ENCODE measurements around the gene MYO18B.
"Not testable (repeated sequence)": the region's sequence is repeated elsewhere in the genome, so short reads cannot be mapped to it uniquely, and the experiment has no call there.

The MYO18B gene

DNA sequence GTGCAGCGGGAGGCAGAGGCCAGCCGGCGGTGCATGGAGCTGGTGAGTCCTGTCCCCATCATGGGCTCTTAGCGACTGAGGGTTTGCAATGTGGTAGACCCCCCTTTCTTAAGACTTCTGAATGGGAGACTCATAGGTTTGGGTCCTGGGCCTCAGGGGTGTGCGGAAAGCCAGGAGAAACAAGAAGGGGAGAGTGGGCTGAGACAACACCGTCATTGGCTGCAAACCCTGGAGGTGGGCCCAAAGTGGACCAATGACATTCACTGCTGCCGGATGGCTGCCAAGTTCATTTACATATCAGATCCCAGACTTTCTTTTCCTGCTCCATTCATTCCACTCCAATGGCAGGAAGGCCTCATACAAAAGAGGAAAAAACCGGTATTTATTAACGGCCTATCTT, 213.3 kb downstream of the MYO18B start:
- DNase-seq = no peak

DNA sequence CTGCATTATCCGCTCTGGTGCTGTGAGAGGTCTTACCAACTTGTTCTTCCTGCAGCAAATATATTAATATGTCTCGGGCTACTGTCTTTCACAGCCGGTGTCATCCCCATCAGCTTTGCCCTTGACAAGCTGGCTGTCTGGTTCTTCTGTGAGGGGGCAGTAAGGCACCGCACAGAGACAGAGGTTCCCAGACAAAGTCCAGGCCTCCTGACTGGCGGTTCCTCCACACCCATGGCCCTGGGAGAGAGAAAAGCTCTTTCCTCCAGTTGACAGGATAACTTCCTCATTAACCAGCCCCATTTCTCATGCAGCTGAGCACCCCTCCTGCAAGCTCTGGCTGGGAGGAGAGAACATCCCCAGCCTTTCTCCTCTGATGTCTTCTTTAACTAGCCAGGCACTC, 214.8 kb downstream of the MYO18B start:
- no peak for DNase-seq

DNA sequence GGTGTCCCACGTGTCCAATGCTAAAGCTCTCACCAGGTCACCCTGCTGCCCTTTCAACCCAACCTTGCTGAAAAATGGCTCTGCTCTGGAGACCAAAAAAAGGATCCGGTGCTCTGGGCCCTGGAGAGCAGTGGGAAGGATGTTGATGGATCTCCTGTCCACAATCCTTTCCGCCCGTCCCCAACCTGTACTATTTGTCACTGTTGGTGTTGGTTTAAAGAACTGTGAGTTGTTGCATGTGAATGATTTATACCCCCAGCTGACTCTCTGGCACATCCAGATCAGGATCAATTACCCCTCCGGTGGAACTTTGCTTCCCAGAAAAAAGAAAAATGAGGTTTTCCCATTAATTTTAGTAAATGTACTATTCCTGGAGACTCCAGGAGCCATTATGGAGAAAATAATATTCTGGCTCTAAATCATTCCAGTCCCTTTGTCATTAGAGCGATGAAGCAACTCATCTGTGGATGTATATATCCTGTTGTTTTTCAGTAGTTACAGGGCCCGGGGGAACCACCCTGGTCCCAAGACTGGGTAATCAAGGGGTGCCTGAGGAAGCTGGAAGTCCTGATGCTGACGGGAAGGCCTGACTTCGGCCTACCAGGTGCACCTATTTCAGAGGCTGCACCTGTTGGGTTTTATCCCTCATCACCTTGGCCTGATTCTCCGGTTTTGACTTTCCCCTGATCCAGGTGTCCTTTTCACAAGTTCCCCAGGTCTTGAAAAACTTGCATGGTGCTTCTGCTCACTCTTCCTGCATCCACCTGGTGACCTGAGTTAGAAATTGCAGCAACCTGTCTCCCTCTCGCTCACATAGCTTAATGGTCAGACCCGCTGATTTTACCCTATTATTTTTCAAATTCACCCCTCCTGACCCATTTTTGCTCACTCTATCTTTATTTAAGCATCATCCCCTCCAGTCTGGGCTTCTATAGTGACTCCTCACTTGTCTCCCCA, 218.1 kb downstream of the MYO18B start:
- DNase-seq = no peak

DNA sequence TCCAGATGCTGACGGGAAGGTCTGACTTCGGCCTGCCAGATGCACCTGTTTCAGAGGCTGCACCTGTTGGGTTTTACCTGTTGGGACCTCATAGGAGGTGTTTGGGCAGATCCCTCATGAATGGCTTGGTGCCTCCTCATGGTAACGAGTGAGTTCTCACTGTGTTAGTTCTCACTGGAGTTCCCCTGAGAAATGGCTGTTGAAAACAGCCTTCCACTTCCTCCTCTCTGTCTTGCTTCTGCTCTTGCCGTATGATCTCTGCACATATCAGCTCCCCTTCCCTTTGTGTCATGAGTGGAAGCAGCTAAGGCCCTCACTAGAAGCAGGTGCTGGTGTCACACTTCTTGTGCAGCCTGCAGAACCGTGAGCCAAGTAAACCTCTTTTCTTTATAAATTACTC, 219.7 kb downstream of the MYO18B start:
- no peak for DNase-seq

DNA sequence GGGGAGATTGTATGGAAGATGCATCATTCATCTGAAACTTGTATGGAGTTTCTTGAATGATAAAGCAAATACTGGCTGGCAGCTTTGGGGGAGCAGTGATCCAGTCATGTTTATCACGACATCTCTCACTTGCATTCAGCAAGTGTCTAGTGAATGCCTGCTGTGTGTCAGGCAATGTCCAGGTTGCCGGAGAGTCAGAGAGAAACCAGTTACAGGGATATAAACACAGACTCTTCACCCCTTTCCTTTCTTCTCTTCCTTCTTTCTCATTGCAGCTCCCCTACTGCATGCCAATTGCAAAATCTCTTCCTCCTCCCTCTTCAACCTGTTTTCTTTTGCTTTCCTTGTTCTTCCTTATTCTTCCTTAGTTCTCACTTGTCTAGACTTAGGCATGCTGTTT, 220.7 kb downstream of the MYO18B start:
- DNase-seq = no peak

DNA sequence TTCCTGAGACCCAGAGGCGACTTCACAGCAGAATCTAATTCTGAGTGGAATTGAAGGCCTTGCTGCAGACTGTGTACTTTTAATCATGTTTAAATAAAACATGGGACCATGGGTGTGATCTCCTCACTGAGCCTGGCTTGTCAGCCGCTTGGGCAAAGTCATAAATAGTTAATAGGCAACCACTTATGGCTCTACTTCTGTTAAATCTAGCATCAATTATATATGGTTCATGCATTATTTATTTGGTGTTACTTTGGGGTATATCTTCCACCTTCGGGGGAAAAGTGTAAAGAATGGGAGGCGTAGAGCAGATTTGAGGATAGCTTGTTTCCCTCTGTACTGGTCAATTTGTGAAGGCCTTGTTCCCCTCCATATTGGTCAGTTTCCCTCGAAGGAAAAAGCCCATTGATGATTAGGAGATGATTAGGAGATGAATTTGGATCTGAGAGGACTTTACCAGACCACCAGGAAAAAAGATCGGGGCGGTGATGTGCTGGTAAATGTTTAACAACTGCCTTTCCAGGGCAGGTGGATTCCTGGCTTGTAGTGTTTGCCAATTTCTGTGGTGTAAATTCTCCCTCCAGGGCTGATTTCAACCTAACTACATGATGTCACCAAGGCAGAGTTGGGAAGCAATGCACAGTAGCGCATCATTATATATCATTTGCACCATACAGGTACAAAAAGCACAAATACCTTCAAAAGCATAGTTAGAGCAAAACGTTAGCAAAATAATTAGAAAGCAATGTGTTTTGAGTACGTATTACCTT, 223.2 kb downstream of the MYO18B start:
- no peak for DNase-seq

DNA sequence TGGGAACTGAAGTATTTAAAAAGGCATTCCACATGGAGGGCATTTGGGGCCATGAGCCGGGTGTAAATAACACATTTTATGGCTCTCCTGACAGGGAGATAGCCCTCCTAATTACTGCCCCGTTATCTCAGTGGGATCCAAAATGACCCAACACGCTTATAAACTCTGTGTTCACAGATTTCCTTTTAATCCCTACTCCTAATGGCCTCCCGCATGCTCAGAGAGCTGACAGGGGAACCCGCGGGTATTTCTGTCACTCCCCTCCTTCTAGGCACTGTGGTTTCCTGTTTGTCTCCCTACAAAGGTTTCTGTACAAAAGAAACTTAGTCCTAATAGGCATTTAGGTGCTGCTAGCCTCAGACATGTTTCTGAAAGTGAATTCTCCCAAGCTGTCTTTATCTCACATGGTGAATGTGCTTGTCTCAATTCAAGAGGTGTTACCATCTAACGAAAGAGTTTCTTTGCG, 224.5 kb downstream of the MYO18B start:
- peak; percentile 2 for DNase-seq

DNA sequence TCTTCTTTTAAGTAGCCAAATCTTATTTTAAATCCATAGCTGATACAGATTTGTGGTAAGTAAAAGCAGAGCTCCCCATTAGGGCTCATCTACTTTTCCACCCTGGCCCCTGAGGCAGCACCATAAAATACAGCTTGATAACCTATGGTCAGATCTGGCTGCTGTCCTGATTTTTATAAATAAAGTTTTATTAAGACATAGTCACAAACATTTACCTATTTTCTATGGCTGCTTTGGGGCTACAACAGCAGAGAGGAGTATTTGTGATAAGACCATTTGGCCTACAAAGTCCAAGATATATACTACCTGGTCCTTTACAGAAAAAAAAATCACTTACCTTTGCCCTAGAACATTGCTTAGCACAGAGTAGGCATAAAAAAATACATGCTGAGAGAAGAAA, 227.3 kb downstream of the MYO18B start:
- no peak for DNase-seq

DNA sequence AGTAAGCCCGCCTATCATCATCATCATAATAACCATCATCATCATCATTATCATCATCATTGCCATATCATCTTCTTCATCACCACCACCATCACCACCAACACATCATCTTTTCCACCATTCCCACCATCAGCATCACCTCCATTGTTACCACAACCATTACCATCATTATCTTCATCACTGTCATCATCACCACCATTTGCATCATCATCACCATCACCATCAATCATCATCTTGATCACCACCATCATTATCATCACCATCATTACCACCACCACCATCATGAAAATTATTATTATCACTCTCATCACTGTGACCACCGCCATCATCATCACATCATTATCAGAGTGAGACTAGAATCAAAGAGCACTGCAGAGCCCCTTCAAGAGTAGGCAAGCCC, 227.9 kb downstream of the MYO18B start:
- no peak for DNase-seq

DNA sequence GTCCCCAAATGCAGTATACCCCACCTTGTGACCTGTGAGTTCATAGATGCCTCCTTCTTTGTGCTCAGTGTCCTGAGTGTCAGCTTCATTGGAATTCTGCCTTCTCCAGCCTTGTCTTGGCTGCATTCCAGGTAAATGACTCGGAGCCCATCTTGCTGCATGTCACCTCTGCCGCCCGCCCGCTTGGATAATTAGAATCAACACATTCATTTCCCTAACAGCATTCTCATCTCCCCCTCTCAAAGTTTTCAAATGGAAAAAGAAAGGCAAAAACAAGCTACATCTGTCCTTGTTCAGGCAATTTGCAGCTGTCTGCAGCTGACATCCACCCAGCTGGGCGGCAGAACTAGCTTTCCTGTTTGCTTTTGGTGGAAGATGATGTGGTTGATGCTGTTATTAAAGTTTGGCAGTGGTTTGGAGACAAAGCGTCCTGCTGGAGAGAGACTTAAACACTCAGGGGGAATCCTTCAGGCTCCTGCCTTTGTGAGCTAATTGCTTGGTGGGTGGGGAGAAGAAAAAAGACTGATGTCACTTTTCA, 228.5 kb downstream of the MYO18B start:
- no peak for DNase-seq

DNA sequence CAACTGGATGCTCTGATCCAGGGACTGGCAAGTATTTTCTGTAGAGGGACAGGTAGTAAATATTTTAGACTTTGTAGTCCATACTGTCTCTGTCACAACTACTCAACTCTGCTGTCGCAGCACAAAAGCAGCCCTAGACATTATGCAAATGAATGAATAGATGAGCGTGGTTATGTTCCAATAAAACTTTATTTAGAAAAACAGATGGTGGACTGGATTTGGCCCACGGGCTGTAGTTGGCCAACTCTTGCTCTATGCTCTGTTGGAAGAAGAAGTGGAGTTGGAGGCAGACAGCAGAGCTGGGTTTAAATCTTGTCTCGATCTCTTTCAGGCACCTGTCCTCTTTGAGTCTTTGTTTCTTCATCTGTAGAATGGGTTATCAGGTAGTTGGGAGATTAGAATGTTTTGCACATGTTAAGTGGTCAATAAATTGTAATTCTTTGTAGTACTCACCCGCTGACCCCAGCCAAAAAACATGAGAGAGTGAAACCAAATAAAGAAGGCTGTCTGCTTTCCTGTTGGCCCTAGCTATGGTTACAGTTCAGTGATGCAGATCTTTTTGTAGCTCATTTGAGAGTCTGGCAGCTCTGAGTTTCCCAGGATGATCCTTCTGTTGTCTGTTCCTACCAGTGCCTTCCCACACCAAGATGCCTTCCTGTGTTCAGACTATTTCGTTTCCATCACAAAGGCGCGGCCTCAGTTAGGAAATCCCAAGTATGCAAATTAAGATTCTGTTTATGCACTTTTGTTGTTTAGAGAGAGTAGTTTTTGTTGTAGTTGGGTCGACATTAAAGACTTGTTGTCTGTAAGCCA, 229.2 kb downstream of the MYO18B start:
- DNase-seq = no peak

DNA sequence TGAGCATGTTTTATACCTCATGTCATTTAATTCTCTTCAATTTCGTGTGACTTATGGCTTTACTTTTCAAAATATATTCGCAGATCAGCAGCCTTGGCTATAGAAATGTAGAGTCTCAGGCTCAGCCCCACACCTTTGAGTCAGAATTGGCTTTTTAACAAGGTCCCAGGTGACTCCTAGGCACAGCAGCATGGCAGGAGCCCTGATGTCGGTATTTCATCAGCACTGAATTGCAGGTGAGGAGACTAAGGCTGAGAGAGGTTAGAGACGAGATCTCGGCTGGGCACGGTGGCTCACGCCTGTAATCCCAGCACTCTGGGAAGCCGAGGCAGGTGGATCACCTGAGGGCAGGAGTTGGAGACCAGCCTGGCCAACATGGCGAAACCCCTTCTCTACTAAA, 230.4 kb downstream of the MYO18B start:
- DNase-seq = no peak

DNA sequence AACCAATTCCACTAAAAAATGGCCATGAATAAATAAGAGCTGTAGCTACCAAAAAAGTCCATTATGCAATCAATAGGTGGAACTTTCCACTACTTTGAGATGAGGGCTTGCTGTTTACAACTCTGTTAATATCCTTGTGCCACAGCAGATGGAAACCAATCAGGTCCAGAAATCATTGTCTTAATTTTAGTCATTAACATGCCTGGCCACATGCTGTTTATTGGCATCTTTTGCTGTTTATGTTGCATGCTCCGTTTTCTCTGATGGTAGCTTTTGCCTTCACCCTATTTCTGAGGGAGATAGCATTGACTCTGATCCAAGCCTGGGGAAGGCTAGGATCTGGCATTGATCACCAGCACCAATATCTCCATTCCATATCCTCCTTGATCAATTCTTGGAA, 234.4 kb downstream of the MYO18B start:
- DNase-seq = no peak

DNA sequence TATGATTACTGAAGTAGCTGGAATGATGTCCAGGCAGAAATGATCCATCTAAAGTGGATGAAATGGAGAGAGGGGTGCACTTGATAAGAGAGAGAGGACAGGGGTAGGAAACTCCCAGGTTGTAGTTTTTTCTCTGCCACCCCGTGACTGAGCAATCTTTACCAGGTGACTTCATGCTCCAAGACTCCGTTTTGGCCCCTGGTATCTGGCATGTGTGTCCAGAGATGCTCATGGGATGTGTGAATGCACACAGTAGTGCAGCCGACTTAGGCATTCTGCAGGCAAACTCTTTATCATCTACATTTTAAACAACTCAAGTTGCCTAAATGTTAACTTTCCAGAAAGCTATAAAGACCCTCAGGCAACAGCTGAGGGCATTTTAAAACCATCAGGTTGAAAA, 238.0 kb downstream of the MYO18B start:
- no peak for DNase-seq

DNA sequence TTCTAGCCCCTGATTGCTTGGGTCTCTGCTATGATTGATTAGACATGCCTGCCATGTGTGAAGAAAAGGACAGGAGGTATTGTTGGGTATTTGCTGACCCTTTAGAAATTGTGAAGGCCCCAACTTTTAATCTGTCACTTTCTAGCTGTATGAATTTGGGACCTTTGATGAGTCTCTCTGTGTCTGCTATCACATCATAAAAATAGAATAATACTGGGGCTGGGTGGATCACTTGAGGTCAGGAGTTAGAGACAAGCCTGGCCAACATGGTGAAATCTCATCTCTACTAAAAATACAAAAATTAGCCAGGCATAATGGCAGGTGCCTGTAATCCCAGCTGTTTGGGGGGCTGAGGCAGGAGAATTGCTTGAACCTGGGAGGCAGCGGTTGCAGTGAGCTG, 242.9 kb downstream of the MYO18B start:
- not testable (repeated sequence) for DNase-seq

DNA sequence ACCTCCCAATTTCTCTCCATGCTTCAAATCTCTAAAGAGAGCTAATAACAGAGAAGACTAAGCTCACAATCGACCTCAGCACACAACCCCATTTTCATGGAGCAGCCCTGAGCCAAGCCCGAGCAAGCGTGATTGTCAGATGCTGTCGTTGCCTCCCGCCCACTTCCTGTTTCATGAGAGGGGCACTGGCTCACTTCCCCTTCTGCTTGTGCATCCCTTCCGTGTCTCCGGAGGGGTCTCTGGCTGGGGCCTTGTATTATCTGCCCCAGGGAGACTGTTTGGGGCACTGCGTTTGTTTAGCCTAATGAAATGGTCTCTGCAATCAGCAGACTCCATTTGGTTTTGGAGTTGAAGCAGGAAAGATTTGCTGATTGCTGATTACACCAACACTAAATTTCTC, 246.0 kb downstream of the MYO18B start:
- peak; percentile 75 for DNase-seq

DNA sequence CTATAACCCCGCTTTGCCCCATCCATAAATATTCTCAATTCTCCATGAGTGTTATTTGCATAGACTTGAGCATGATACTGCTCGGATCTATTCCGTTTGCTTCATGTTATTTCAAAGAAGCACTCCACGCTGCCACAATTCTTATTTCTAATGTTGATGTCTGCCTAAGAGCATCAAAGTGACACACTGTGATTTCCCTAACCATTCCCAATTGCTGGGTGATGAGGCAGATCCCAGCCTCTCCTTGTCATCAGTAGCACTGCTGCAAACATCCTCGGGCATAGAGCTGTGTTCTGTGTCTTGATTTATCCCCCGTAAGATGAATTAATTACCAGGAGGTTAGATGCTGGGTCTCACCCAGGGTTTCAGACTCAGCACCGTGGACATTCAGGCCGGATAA, 249.0 kb downstream of the MYO18B start:
- DNase-seq = no peak

DNA sequence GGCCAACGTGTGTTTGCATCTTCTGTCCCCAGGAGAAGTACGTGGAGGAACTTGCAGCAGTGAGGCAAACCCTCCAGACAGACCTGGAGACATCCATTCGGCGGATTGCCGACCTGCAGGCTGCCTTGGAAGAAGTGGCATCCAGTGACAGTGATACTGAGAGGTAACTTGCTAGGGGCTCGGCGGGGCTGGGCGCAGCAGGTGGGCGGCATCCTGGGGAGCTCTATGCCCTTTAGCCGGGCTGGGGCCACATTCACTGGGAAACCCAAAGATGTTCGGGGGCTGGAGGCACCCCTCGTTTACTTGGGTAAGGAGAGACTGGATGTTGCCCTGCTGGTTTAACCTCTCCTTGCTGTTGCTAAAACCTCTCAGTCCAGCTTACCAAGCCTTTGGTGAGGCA, 250.3 kb downstream of the MYO18B start:
- no peak for DNase-seq

DNA sequence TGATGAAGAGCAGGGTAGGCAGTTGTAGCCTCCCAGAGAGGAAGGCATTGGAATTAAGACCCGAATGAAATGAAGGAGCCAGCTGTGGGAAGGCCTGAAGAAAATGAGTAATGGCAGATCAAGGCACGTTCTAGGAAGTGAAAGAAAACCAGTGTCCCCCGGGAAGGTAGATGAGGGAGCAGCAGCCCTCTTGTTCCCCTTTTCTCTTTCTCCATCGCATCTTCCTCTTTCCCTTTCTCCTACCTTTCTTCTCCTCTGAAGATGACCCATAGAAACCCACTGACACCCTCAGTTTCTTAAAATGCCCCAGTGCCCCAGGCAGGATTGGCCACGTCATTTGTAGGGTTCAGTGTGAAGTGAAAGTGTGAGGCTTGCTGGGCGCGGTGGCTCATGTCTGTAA, 254.7 kb downstream of the MYO18B start:
- no peak for DNase-seq

DNA sequence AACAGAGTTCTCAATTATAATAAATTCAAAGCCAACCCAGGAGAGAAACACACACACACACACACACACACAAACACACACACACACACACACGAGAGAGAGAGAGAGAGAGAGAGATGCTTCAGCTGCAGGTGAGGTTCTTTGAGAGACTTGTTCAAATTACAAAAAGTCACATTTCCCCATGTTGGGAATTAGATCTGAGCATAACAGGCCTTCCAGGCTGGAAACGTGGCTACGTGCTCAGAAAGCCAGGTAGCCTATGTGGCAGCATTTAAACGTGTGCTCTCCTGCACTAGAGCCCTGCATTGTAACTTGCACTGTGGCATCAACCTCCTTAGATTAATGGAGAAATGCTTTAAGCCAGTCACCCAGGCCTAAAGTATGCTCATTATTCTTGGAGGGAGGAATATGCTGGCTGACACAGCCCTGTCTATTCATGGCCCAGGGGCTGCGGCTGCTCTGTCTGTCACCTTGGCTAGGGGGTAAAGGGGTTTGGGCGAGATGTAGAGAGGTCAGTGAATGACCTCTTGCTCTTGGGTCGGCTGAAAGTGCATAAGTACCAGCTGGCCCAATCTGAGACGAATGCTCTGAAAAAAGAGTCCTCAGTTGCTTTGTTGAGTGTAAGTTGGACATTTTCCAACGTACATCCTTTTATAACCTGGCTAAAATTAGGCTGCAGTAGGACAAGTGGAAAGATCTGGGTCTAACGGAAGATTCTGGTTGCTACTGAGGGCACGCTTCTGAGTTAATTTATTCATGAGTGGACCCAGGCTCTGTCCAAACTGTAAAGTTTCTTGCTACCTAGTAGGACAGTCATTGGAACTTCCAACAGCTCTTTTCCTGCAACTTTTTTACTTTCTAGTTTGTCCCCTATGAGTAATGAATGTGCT, 256.1 kb downstream of the MYO18B start:
- no peak for DNase-seq

DNA sequence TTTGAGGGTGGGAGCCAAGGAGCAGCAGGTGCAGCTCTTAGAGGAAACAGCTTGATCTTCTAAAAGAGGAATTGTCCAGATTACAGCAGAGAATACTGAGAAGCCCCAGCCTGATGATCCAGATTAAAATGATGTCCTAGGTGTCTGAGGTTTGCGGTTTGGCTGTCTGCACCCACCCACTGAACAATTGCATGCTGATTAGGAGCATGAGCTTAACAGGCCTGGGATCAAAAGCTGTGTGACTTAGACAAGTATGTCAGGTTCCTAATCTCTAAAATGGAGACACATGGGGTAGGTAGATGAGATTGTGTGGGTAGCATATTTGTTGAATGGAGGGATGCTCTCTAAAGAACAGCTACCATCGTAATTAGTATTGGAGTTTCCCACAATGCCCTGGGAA, 260.5 kb downstream of the MYO18B start:
- no peak for DNase-seq

DNA sequence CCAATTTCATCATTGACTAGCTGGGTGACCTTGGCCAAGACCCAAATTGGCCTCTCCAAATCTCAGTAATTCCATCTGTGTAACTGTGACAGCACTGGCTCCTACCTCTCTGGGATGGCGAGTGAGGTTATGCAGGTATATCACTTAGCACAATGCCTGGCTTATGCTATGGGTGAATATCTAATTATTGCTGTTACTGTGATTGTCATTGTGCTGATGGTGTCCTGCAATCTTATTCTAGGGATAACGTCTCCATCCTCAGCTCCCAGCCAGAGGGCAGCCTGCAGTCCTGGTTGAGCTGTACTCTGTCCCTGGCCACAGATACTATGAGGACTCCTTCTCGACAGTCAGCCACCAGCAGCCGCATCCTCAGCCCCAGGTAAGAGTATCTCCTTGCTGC, 262.5 kb downstream of the MYO18B start:
- no peak for DNase-seq
